ENCODE data around the gene ESR1.
"Not testable (repeated sequence)": the region's sequence is repeated elsewhere in the genome, so short reads cannot be mapped to it uniquely, and the experiment has no call there.

ESR1 gene

DNA sequence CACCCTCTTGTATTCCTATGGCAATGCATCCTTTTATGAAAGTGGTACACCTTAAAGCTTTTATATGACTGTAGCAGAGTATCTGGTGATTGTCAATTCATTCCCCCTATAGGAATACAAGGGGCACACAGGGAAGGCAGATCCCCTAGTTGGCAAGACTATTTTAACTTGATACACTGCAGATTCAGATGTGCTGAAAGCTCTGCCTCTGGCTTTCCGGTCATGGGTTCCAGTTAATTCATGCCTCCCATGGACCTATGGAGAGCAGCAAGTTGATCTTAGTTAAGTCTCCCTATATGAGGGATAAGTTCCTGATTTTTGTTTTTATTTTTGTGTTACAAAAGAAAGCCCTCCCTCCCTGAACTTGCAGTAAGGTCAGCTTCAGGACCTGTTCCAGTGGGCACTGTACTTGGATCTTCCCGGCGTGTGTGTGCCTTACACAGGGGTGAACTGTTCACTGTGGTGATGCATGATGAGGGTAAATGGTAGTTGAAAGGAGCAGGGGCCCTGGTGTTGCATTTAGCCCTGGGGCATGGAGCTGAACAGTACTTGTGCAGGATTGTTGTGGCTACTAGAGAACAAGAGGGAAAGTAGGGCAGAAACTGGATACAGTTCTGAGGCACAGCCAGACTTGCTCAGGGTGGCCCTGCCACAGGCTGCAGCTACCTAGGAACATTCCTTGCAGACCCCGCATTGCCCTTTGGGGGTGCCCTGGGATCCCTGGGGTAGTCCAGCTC lies 292.1 kb downstream of the ESR1 start:
- DNase-seq: no peak

DNA sequence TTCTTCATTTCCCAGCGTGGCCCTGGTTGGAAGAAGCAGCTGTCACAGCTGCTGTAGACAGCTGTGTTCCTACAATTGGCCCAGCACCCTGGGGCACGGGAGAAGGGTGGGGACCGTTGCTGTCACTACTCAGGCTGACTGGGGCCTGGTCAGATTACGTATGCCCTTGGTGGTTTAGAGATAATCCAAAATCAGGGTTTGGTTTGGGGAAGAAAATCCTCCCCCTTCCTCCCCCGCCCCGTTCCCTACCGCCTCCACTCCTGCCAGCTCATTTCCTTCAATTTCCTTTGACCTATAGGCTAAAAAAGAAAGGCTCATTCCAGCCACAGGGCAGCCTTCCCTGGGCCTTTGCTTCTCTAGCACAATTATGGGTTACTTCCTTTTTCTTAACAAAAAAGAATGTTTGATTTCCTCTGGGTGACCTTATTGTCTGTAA lies 292.7 kb downstream of the ESR1 start:
- no peak for DNase-seq

DNA sequence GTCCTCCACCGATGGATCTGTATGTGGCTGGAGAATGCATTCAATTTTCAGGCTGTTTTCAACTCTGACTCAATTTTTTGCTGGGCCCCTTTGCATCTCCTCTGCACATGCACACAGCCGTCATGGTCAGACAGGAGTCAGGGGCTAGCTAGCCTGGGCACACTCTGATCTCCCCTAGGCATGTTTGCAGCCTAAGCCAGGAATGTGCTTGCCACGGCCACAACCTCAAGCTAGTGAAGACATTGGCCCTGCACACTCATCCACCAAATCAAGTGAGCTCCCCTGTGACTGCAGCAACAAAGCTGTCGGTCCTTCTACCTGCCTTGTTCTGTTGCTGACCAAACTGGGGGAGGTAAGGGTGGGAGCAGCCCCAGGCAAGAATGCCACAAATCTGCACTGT lies 300.5 kb downstream of the ESR1 start:
- DNase-seq: no peak

DNA sequence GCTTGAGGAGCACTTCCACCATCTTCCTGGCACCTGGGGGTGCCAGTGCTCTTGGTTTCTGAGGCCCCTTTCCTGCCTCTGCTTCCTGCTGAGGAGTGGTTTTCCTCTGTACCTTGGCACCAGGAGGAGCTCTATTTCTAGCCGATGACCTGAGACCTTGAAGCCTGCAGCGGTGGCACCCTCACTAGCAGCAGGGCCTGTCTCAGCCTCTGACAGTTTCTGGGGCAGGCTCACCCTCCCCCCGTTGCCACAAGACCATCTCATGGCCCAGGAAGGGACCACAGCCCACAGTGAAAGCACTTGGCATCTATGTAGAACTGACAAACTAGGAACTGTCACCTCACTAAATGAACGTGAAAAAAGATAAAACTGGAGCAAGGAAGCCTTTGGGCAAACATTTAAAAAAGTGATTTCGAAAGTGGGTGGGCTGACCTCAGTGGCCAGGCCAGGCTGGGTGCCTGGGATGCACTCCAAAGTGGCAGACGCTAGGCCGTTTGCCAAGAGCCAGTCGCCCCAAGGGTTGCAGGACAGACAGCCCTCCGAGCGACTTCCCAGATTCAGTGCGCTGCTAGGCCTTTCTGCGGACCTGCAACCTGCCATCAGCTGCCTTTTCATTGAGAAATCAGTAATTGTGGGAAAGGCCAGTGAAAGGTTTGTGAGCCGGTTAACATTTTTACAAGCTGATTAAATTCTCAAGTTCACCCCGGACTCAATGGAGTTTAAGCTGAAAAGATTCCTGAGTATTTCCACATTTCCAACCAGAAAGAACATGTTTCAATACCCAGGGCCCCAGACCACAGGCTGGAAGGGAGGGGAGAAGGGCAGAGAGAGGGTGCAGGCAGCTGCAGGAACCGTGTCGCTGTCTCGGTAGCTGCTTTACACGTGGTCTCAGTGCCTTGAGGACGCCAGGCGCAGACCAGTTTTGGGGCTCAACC lies 303.7 kb downstream of the ESR1 start:
- no peak for DNase-seq

DNA sequence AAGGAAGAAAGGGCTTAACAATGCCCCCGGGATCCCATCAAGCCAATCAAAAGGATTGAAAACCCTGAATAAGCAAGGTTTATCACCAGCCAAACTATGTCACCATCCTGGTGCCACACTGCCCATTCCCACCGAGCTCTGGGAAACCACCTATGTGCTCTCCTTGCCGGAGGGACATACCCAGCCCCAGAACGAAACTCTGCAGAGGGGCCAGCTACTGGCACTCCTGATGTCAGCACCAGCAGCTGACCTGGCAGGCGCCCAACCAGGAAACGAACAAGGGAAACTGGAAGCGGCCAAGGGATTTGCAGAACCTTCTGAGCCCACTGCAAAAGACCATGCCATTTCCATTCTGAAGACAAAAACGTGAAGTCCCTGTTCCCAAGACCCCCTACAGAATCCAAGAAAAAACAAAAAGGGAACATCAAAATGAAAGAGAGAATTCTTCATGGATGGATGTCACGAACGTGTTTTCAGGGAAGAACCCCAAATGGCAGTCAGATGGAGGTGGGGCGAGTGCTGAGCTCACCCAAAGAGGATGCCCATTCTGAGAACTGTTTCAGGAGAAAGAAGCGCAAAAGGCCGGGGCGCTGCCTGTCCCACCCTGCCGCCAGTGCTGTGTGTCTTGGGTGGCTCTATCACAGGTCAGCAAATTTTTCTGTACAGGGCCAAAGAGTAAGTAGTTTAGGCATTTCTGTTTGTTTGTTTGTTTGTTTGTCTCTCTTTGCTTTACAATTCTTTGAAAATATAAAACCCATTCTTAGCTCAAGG lies 305.2 kb downstream of the ESR1 start:
- no peak for DNase-seq

DNA sequence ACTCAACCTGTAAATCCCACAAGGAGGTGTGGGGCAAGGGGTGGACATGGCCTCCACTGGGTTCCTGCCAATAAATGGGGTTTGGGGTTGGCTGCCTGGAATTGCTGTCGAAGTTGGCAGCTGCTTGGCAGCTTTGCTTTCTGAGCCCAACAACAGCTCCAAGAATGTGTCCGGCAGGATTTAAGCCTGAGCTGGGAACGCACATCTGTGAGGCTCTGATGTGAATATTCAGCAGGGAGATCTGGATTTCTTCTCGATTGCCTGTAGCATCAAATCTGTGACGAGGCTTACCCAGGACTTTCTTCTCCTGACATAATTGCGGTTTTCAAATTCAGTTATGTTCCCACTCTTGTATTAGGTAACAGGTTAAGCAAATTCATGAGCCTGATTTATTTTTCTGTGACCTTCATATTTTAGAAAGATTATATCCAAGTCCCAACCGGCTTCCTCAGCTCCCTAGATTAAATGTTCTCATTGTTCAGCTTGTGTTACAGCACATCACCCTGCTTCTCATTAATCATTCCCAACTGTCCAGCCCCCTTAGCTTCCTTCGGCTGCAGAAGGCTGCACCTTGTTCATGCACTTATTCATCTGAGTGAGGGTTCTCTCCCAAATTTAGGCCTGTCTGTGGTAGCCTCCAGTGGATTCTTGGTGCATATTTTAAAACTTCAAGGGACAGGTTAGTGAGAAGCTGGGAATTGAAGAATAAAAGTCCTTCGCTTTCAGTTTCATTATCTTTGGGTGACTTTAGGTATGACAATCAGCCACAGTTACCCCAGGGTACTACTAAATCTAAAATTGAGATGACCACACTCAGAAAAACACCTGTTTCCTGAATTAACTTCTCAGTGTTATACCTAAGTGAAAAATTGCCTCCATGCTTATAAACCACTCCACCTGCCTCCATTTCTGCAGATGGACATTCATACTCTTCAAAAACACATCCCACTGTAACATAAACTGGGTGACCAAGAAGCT lies 310.0 kb downstream of the ESR1 start:
- no peak for DNase-seq

DNA sequence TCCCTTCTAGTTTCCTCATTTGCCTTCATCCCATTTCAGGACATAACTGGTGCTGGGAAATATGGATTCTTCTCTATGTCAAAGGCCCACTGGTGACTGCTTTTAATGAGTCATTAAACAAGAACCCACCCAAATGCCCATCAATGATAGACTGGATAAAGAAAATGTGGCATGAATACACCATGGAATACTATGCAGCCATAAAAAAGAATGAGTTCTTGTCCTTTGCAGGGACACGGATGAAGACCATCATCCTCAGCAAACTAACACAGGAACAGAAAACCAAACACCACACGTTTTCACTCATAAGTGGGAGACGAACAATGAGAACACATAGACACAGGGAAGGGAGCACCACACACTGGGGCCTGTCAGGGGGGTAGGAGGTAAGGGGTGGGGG lies 310.7 kb downstream of the ESR1 start:
- no peak for DNase-seq

DNA sequence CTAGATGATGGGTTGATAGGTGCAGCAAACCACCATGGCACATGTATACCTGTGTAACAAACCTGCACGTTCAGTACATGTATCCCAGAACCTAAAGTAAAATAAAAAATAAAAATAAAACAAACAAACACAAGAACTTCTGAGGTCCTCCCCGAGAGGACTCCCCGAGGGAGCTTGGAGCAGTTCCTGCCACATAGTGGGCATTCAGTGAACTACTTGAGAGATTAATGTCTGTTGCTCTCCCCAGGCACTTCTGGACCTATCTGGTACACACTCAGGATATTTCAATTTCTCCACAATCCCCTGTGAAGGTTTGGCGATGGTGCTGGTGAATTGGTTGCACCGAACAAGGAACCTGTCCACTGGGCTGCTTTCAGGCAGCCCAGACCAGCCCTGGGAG lies 311.2 kb downstream of the ESR1 start:
- no peak for DNase-seq

DNA sequence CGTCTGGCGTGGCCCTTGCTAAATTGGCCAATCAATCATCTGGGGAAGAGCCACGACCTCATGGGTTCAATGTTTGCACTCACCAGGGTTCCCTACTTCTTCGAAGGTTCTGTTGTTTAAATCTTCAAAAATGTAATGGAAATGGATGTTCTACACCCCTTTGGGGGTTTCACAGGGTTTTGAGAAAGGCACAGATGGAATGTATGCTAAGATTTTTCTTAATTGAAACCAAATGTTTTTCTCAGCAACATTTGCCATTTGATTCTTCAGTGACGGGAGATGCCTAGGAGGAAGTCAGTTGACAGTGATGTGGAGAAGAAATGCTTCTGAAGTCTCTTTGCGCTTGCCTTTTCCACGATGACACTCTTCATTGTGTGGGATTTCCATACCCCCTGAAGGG lies 312.3 kb downstream of the ESR1 start:
- no peak for DNase-seq

DNA sequence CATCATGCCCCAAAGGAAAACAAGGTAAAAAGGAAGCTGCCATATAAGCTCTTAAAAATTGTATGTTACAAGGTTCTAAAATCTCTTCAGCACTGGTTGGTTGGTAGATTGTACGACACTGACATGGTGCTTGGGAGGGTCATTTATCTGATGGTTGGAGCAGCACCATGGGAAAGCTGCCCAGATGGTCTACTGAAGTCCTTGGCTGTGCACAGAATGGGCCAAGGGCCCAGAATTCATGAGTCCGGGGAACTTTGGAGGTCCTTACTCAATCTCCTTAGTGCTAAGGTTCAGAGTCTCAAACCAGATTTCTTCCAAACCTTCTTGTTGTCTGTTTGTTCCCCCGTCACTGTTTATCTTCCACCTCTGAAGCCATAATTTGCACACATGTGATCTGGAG lies 314.4 kb downstream of the ESR1 start:
- DNase-seq: no peak

DNA sequence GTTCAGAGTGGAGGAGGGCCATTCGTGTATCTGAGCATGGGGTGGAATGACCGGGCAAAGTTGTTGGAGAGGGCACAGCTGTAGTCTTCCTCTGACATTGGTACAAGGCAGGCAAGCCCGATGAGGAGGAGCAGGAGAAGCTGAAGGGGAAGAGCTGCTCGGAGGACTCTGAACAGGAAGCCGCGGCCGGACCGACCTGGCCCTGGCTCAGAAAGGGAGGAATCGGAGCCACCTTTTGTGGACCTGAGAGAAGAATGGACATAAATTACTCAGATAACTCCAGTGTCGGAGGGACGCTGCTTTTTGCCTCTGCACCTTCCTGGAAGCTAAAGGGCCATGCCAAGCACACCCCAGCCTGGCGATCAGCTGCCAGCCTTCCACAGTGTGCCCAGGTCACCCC lies 315.0 kb downstream of the ESR1 start:
- DNase-seq: no peak

DNA sequence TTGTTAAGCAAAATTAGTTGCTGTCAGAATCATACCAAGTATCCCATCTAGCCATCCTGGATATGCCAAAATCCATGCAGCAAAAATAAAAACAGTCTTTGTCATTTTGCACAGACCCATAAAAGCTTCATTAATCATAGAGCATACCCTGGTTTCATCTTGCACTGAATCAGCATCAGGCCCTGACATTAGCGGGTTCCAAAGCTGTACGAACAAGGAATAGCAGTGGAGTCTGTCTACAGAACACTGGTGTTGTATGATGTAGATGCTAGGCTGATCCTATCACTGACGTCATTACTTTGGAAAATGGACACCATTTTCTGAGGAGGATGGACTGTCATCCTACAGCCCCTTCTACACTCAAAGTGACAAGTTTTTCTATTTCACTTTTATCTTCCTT lies 315.6 kb downstream of the ESR1 start:
- no peak for DNase-seq

DNA sequence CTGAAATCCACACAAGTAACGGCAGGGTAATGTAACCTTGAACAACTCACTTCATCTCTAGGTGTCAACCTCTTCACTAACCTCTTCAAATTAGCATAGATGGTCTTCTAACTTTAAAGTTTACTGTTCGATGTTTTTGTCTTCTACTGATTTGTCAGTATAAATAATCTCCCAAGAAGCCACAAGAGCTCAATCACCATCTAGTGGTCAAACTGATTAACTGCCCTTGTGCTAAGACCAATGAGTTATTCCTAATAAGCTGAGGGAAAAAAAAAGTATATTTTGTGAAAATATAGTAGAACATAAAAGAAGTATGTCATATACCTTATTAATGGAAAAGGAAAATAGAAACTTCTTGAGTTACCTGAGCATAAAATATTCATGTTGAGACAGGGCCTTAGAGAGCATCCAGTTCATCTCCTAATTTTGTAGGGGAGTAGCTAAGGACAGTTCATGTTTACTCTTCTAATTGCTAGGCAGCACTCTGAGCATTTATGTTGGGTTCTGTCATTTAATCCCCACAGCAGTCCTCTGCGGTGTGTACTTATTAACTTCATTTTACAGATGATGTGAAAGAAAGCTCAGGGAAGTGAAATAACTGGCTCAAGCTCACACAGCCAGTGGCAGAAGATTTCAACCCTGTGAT lies 317.1 kb downstream of the ESR1 start:
- no peak for DNase-seq

DNA sequence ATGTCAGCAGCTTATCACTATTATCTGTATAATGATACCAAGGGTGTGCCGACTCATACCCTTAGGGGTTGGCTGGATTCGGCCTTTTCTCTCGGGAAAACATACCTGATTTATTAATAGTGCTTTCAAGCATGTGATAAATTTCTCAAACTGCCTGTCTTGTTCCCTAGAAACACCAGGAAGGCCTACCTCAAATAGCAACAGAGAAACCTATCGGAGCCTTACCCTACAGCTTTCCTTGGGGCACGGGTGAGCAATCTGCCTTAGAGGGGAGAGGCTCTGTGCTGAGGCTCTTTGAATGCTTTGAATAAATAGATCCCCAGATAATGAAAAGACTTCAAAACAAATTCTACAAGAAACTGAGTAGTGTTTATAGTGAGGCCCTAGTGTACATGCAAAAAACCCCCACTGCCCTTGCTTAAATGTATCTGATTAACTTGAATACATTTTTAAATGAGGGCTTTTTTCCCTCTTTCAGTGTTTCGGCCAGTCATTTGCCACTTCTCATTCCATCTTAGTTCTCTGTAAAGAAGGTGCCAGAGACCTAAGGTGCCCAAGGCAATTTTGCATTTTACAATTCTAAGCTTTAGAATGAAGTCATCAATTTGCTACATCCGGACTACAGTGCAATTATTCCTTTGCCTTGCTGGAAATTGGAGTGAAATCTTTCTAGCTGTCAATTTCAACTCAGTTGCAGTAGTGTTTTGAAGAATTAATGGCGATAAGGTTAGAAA lies 320.1 kb downstream of the ESR1 start:
- DNase-seq: no peak

DNA sequence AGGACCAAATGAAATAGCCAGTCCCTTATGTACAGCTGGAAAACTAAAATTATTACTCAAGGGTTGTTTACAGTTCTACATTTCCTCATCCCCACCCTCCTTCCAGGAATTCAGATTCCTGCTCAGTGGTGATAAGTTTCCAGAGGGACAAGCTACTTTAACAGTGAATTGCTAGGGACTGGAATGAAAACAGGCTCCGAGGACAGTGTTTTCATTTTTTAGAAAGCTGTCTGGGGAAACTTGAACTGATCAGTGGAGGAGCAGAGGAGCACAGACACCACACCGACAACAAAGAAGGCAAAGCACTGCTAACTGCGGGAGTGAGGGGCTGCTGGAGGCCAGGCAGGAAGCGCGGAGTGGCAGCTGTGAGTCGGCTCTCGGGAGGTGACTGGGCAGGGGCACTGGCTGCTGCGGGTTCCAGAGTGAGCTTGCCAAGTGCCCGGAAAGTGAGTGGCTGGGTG lies 322.2 kb downstream of the ESR1 start:
- DNase-seq: no peak

DNA sequence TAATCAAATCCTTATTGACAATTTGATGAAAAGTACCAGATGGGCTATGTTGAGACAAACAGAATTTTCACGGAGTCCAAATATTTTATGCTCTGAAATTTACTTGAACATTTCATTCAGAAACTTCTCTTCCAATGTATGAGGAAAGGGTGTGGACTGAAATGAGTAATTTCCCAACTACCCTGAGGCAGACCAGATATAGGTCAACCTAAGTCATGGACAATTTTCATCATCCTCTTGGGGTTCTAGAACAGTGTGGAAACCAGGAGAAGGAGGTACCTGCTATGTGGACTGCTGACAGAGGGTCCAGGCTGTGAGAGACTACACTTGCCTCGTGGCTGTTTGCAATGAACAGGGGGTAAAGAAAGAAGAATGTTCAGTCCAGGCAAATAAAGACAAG lies 323.0 kb downstream of the ESR1 start:
- no peak for DNase-seq

DNA sequence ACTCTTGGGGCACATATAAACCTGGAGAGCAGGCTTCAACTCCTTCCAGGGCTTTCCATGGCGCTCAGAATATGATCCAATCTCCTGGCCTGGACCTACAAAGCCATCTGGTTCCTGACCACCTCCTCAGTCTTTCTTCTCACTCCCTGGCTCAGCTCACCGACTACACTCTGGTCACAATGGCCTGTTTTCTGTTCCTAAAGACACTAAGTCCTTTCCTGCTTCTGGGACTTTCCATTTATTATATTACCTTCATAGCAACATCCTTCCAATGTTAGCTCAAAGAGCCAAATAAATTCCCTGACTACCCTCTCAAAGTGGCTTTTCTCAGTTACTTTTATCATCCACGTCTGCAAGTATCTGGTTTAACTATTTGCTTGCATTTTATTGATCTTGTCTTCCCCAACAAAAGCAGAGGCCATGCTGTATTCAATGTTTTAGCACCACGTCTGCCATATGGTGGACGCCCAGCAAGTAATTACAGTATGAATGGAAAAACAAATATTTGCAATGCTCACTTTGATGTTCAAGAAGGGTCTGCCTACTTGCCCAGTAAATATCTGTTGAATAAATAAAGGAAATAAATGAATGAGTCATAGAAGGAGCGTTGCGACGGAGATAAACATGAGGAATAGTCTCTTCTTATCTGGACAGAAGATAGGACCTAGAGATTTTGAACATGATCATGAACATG lies 328.4 kb downstream of the ESR1 start:
- DNase-seq: no peak

DNA sequence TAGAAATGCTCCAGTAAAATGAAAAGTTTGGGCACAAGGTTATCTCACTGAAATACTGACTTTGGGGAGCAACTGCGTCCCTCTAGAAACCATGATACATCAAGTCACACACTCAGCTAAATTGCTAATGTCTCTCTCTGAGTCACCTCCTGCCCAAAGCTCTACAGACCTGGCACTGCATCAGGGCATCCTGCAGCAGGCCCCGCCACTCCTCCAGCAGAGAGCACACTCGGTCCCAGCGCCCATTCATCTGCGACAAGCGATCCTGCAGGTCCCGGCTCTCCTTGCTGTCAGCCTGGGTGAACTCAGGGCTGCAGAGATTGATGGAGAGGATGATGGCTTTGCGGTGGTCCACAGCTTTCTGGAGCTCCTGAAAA lies 329.0 kb downstream of the ESR1 start:
- no peak for DNase-seq

DNA sequence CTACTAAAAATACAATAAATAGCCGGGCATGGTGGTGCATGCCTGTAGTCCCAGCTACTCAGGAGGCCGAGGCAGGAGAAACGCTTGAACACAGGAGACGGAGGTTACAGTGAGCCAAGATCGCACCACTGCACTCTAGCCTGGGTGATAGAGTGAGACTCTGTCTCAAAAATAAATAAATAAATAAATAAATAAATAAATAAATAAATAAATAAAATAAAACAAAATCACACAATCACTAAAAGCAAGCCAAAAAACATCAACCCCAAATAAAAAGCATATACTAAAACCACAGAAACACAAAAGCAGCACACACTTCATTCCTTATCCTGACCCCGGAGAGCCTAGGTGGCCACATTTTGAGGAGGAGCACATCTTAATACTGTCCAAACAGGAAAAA lies 330.9 kb downstream of the ESR1 start:
- DNase-seq: not testable (repeated sequence)

DNA sequence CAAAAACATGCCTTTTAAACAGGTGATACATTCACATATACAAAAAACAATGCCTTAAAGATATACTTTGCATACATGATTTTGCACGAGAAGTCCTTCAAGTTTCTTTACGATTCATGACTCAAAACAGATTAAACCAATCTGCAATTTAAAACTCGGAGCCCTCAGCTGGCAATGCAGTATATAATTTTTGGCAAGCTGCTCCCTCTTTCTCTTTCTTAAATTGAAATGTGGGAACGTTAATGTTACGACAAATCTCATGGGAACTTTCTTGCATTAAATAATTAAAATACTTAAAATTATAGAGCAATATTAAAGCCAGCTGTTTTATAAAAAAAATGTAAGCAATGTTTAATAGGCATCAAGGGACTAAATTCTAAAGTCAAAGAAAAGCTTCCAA lies 334.6 kb downstream of the ESR1 start:
- no peak for DNase-seq
